ENCODE data around the gene USP53. TPM values are rescaled to one million over a fixed set of nuclear protein-coding genes. Genes with fewer than 3 reads are reported as not detected.

USP53 gene
- total and polyA plus RNA-seq, 2 of the 13 experiments (the other 11 are each of a cell fraction or from before 2014, with no cell fraction given): 5.3 to 8.1 TPM

DNA sequence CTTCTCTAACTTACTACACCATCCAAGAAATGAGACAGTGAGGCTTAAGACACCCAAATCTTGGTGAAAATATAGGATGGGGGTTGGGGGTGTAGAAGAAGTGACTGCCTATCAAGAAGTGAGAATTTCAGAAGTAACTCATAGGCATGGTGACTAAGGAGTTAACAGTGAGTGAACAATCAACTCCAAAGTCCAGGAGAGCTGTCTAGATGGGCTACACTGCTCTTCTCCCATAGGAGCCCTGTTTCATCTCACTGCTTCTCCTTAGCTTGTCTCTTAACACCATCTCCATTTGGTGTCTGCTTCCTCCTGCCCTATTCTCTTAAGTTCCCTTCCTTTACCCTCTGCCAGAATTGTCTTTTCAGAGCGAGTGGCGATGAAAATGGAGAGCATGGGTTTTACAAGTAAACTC lies 86.8 kb downstream of the USP53 start:
- Histone ChIP-seq H3K4me3 (replicated peaks in 1 of 3; ENCODE audit: insufficient read depth in 1 of 3, low read depth in 2 of 3, low read length in 3 of 3) (peak overlapping the region; percentile 85 to 100 (median 91)), H2AFZ (ENCODE audit: low read length) (no peak overlapping the region), H3K9me3 (ENCODE audit: low read length) (no peaks in the 10 kb centered on the region), H3K27ac (ENCODE audit: extremely low read length, insufficient read depth, low read length) (peak overlapping the region; percentile 89), H3K9ac (ENCODE audit: insufficient read depth, low read depth, low read length) (peak overlapping the region; percentile 91), H3K36me3 (replicated peaks in 1 of 2; ENCODE audit: control insufficient read depth in 1 of 2, insufficient read depth in 2 of 2, low read length in 2 of 2) (peaks cover 0 to 3% of the 10 kb centered on the region in 2 experiments; a peak in 1 of 5 replicates), H3K79me2 (ENCODE audit: insufficient read depth, low read length) (peaks cover 39% of the 10 kb centered on the region), H3K4me2 (ENCODE audit: low read depth, low read length) (peak overlapping the region; percentile 87), H3K4me1 (ENCODE audit: insufficient read depth, low read length) (peaks cover 59% of the 10 kb centered on the region), H3K27me3 (ENCODE audit: control insufficient read depth in 1 of 2, insufficient read depth in 2 of 2, low read length in 2 of 2) (peaks cover 0 to 9% of the 10 kb centered on the region in 2 experiments; a peak in 2 of 5 replicates), H4K20me1 (ENCODE audit: insufficient read depth, low read length) (peaks cover 12% of the 10 kb centered on the region; the same call in 1 of the 2 replicates)
- BruUV-seq (replicated peaks): no TSS peak
- peak; percentile 42 for ATAC-seq
- FAIRE-seq: peak; percentile 23
- DNase-seq (ENCODE audit: low spot score): peak; percentile 54
- intact Hi-C loops (cut with micrococcal nuclease; ENCODE audit: unreplicated experiment): no loop called here
- CTCF ChIA-PET (ENCODE audit: low intra/inter-chr PET ratio, low total read pairs): no interaction called here
- in situ Hi-C loops (cut with HindIII; ENCODE audit: extremely low pct_ligation_motif_present, low pct_unique_long_range_greater_than_20kb): loop anchor here (10.0 kb wide), 1 partner anchor 314 kb away; no protein-coding TSS in a partner anchor
- WGBS (ENCODE audit: low lambda C conversion rate): 2% methylated on average over 2 of the region's 2 CpGs
- POLR2A ChIA-PET: interaction anchor here (1.3 to 2.7 kb wide), 3 partner anchors 72 to 156 kb away, joined by 4 to 30 read pairs (median 17); partner anchors contain the start of gene USP53
- TF ChIP-seq DR1 (CRISPR knock-in tag; IDR thresholded peaks at IDR 0.05) (no peak; the same call in 1 of the 2 replicates), PAF1 (CRISPR knock-in tag; IDR thresholded peaks at IDR 0.05) (0 out of 2 replicates have a peak, but pooled peaks have one; percentile 28), NFYC (CRISPR knock-in tag; IDR thresholded peaks at IDR 0.05) (no peak), TEAD3 (CRISPR knock-in tag; optimal IDR thresholded peaks at IDR 0.05; ENCODE audit: borderline replicate concordance) (no peak), TARDBP (CRISPR knock-in tag; IDR thresholded peaks at IDR 0.05) (peak; percentile 61), CAMTA2 (CRISPR knock-in tag; IDR thresholded peaks at IDR 0.05; ENCODE audit: borderline replicate concordance) (no peak), RFXANK (CRISPR knock-in tag; IDR thresholded peaks at IDR 0.05) (no peak), GLI4 (CRISPR knock-in tag; IDR thresholded peaks at IDR 0.05; ENCODE audit: borderline replicate concordance) (0 out of 2 replicates have a peak, but pooled peaks have one; percentile 26), ZNF530 (CRISPR knock-in tag; IDR thresholded peaks at IDR 0.05; ENCODE audit: low read depth) (no peak), PHF8 (CRISPR knock-in tag; IDR thresholded peaks at IDR 0.05) (0 out of 2 replicates have a peak, but pooled peaks have one; percentile 13), ASH2L (IDR thresholded peaks at IDR 0.05; ENCODE audit: insufficient read length, low read depth, low read length) (no peak), ETS1 (CRISPR knock-in tag; IDR thresholded peaks at IDR 0.05) (no peak), ARID4A (CRISPR knock-in tag; IDR thresholded peaks at IDR 0.05; ENCODE audit: borderline replicate concordance) (peak; percentile 58; the same call in 1 of the 2 replicates), MLLT10 (CRISPR knock-in tag; IDR thresholded peaks at IDR 0.05) (no peak), ARNT (IDR thresholded peaks at IDR 0.05) (no peak), EED (CRISPR knock-in tag; IDR thresholded peaks at IDR 0.05) (no peak), REXO4 (CRISPR knock-in tag; IDR thresholded peaks at IDR 0.05; ENCODE audit: borderline replicate concordance) (no peak), ZSCAN29 (CRISPR knock-in tag; conservative IDR thresholded peaks at IDR 0.05) (no peak), REPIN1 (CRISPR knock-in tag; IDR thresholded peaks at IDR 0.05; ENCODE audit: borderline replicate concordance, low read depth) (peak; percentile 70; the same call in 1 of the 2 replicates), TGIF2 (CRISPR knock-in tag; IDR thresholded peaks at IDR 0.05) (0 out of 2 replicates have a peak, but pooled peaks have one; percentile 29), SALL1 (CRISPR knock-in tag; IDR thresholded peaks at IDR 0.05) (peak; percentile 35; the same call in 1 of the 2 replicates), POLR2AphosphoS5 (IDR thresholded peaks at IDR 0.05; ENCODE audit: low read depth, low read length) (peak; percentile 74)
